H9 (cell line): ENCODE data around the gene LRRC8C. TPM values are rescaled to one million over a fixed set of nuclear protein-coding genes. Genes with fewer than 3 reads are reported as not detected.

Experiments
- DNase-seq: peaks from one replicate; pipeline ENCODE4 v3.0.0-alpha.2; 2017
- H2AFZ ChIP-seq: one replicate; pipeline ENCODE4 v1.6.1; 2013; ENCODE audit warnings: mild to moderate bottlenecking, low read length, control low read depth, moderate library complexity
- H2AK5ac ChIP-seq: 2 replicates; pipeline ENCODE4 v1.6.1; 2013; ENCODE audit warnings: low read length, control low read depth, mixed read lengths; ENCODE audit not compliant: insufficient read length
- H2BK120ac ChIP-seq: one replicate; pipeline ENCODE4 v1.6.1; 2013; ENCODE audit warnings: low read depth, mild to moderate bottlenecking, low read length, control low read depth, inconsistent platforms; ENCODE audit not compliant: poor library complexity, severe bottlenecking
- H2BK12ac ChIP-seq: 2 replicates; pipeline ENCODE4 v1.6.1; 2013; ENCODE audit warnings: low read length, control low read depth, mixed read lengths, low read depth; ENCODE audit not compliant: insufficient read length
- H2BK15ac ChIP-seq: 2 replicates; pipeline ENCODE4 v1.6.1; 2013; ENCODE audit warnings: low read depth, low read length, control low read depth
- H2BK20ac ChIP-seq: one replicate; pipeline ENCODE4 v1.6.1; 2013; ENCODE audit warnings: low read depth, mild to moderate bottlenecking, low read length, control low read depth, inconsistent platforms; ENCODE audit not compliant: poor library complexity, severe bottlenecking
- H2BK5ac ChIP-seq: 2 replicates; pipeline ENCODE4 v1.6.1; 2013; ENCODE audit warnings: low read length, control low read depth, mixed read lengths; ENCODE audit not compliant: insufficient read length
- H3K14ac ChIP-seq: 2 replicates; pipeline ENCODE4 v1.6.1; 2013; ENCODE audit warnings: low read length, control low read depth; ENCODE audit not compliant: insufficient read depth
- H3K18ac ChIP-seq: 2 replicates; pipeline ENCODE4 v1.6.1; 2013; ENCODE audit warnings: low read depth, mild to moderate bottlenecking, mixed read lengths, low read length, control low read depth; ENCODE audit not compliant: insufficient read length
- H3K23ac ChIP-seq: 2 replicates; pipeline ENCODE4 v1.6.1; 2013; ENCODE audit warnings: low read length, control low read depth, mixed read lengths, low read depth; ENCODE audit not compliant: insufficient read length
- H3K23me2 ChIP-seq: 2 replicates; pipeline ENCODE4 v1.6.1; 2013; ENCODE audit warnings: low read depth, mild to moderate bottlenecking, mixed read lengths, low read length, control low read depth; ENCODE audit not compliant: insufficient read length, poor library complexity, severe bottlenecking
- H3K27ac ChIP-seq: 2 replicates; pipeline ENCODE4 v1.5.1; 2013; ENCODE audit warnings: low read length, control low read depth, mixed read lengths, low read depth; ENCODE audit not compliant: insufficient read length
- H3K27me3 ChIP-seq: 2 replicates; pipeline ENCODE4 v1.6.1; 2013; ENCODE audit warnings: low read length, control low read depth, inconsistent platforms; ENCODE audit not compliant: insufficient read depth
- H3K4ac ChIP-seq: 2 replicates; pipeline ENCODE4 v1.6.1; 2013; ENCODE audit warnings: low read depth, mild to moderate bottlenecking, control low read depth, inconsistent platforms, low read length, moderate library complexity
- H3K4me1 ChIP-seq: 2 replicates; pipeline ENCODE4 v1.6.1; 2013; ENCODE audit warnings: low read length, control low read depth, inconsistent platforms; ENCODE audit not compliant: insufficient read depth
- H3K4me2 ChIP-seq: 2 replicates; pipeline ENCODE4 v1.6.1; 2013; ENCODE audit warnings: low read length, control low read depth, mixed read lengths; ENCODE audit not compliant: insufficient read length, insufficient read depth
- H3K56ac ChIP-seq: 2 replicates; pipeline ENCODE4 v1.6.1; 2013; ENCODE audit warnings: low read depth, mild to moderate bottlenecking, mixed read lengths, low read length, control low read depth; ENCODE audit not compliant: insufficient read length
- H3K79me1 ChIP-seq: 2 replicates; pipeline ENCODE4 v1.6.1; 2013; ENCODE audit warnings: low read depth, mild to moderate bottlenecking, moderate library complexity, low read length, control low read depth, inconsistent platforms; ENCODE audit not compliant: insufficient read depth, poor library complexity, severe bottlenecking
- H3K79me2 ChIP-seq: 2 replicates; pipeline ENCODE4 v1.6.1; 2013; ENCODE audit warnings: low read length, control low read depth, inconsistent platforms; ENCODE audit not compliant: insufficient read depth
- H3K9ac ChIP-seq: 2 replicates; pipeline ENCODE4 v1.6.1; 2013; ENCODE audit warnings: low read length, control low read depth, mixed read lengths; ENCODE audit not compliant: insufficient read length; ENCODE audit errors: extremely low read depth
- H3K9me3 ChIP-seq: one replicate; pipeline ENCODE4 v1.6.1; 2013; ENCODE audit warnings: low read depth, low read length, inconsistent platforms; ENCODE audit not compliant: control insufficient read depth
- H3T11ph ChIP-seq: one replicate; pipeline ENCODE4 v1.6.1; 2013; ENCODE audit warnings: mild to moderate bottlenecking, low read length, control low read depth, inconsistent platforms
- H4K20me1 ChIP-seq: one replicate; pipeline ENCODE4 v1.6.1; 2013; ENCODE audit not compliant: control insufficient read depth, insufficient read length, insufficient read depth
- H4K5ac ChIP-seq: 2 replicates; pipeline ENCODE4 v1.6.1; 2013; ENCODE audit warnings: low read depth, mild to moderate bottlenecking, mixed read lengths, low read length, control low read depth; ENCODE audit not compliant: insufficient read length
- H4K8ac ChIP-seq: replicated peaks from 2 replicates; pipeline ENCODE4 v1.6.1; 2013; ENCODE audit warnings: low read length, control low read depth, mixed read lengths, low read depth; ENCODE audit not compliant: insufficient read length
- H4K91ac ChIP-seq: 2 replicates; pipeline ENCODE4 v1.6.1; 2013; ENCODE audit warnings: low read depth, mild to moderate bottlenecking, moderate library complexity, mixed read lengths, low read length, control low read depth; ENCODE audit not compliant: insufficient read length
- H3K27ac Mint-ChIP-seq, 3 experiments: 2 replicates in 2 of 3; 3 replicates in 1 of 3; pipeline ENCODE4 v1.8.0; 2020 to 2021; ENCODE audit warnings: mixed read lengths in 3 of 3, mild to moderate bottlenecking in 1 of 3, moderate library complexity in 1 of 3
- H3K27me3 Mint-ChIP-seq: 2 replicates; pipeline ENCODE4 v1.8.0; 2021; ENCODE audit warnings: low read depth, mild to moderate bottlenecking, moderate library complexity, mixed read lengths
- H3K36me3 Mint-ChIP-seq, 3 experiments: 2 replicates in 2 of 3; 3 replicates in 1 of 3; pipeline ENCODE4 v1.8.0; 2020 to 2021; ENCODE audit warnings: low read depth in 3 of 3, mixed read lengths in 3 of 3; ENCODE audit not compliant: insufficient read depth in 1 of 3
- H3K4me1 Mint-ChIP-seq, 2 experiments: 2 replicates each; pipeline ENCODE4 v1.8.0; 2020; ENCODE audit warnings: mixed read lengths in 2 of 2
- H3K4me3 Mint-ChIP-seq, 2 experiments: 2 replicates in 1 of 2; 3 replicates in 1 of 2; pipeline ENCODE4 v1.8.0; 2020 to 2021; ENCODE audit warnings: mild to moderate bottlenecking in 2 of 2, mixed read lengths in 2 of 2, moderate library complexity in 1 of 2
- H3K9me3 Mint-ChIP-seq, 2 experiments: 2 replicates in 1 of 2; 3 replicates in 1 of 2; pipeline ENCODE4 v1.8.0; 2020; ENCODE audit warnings: mild to moderate bottlenecking in 2 of 2, mixed read lengths in 2 of 2, moderate library complexity in 1 of 2
- CTCF ChIP-seq: fragments of 200-600 bp; sonication (generic); conservative IDR thresholded peaks from 3 replicates; pipeline ENCODE4 v1.8.0; 2021; ENCODE audit warnings: antibody characterized with exemption, mild to moderate bottlenecking
- WGBS: extraction: QIAGEN DNeasy Blood & Tissue Kit; methylation state at CpG from one replicate; pipeline ENCODE4 v1.1.7; 2013; ENCODE audit warnings: missing lambda C conversion rate, low lambda C conversion rate, mixed read lengths; ENCODE audit not compliant: insufficient read length; ENCODE audit errors: extremely low coverage; 5-methylcytosine and 5-hydroxymethylcytosine counted together
- total RNA-seq: library from RNA; stranded (reverse); gene quantifications from 2 replicates; pipeline ENCODE4 v1.2.1, GENCODE V29; 2021

The LRRC8C gene
- total RNA-seq, 1 experiment from 2014 or later = 1.9 TPM

GRCh38 chr1:89633248-89633799 lies 404 bp downstream of the LRRC8C start:
- Histone ChIP-seq H2BK15ac (no peak overlapping the region), H3K56ac (no peak overlapping the region), H2BK5ac (no peak overlapping the region), H3K23ac (no peak overlapping the region), H2BK120ac (no peak overlapping the region), H3K27ac (no peak overlapping the region), H3K9me3 (no peaks in the 10 kb centered on the region), H4K8ac (no peak overlapping the region), H4K91ac (no peak overlapping the region), H3K79me1 (no peaks in the 10 kb centered on the region), H3K79me2 (no peaks in the 10 kb centered on the region), H3T11ph (no peak overlapping the region), H3K27me3 (peaks cover 5% of the 10 kb centered on the region; the same call in 1 of the 2 replicates), H3K23me2 (peaks cover 22% of the 10 kb centered on the region), H3K14ac (peak overlapping the region; percentile 83), H2AK5ac (no peak overlapping the region), H3K9ac (no peak overlapping the region), H3K18ac (peak overlapping the region; percentile 46), H4K20me1 (no peaks in the 10 kb centered on the region), H3K4me1 (no peaks in the 10 kb centered on the region), H2BK12ac (no peak overlapping the region), H2AFZ (no peak overlapping the region), H3K4ac (no peak overlapping the region), H2BK20ac (no peak overlapping the region), H4K5ac (no peak overlapping the region), H3K4me2 (peak overlapping the region; percentile 82)
- H3K36me3 Mint-ChIP-seq = no peaks in the 10 kb centered on the region
- DNase-seq = peak; percentile 55
- H3K4me3 Mint-ChIP-seq = peak overlapping the region; percentile 83 to 88
- H3K9me3 Mint-ChIP-seq = no peaks in the 10 kb centered on the region
- H3K27me3 Mint-ChIP-seq = peaks cover 41% of the 10 kb centered on the region
- TF ChIP-seq CTCF = no peak
- no CpG with 5 or more reads among the region's 57 CpGs for WGBS
- peak overlapping the region in 1 of 3 experiments; percentile 57; a peak in 1 of 7 replicates for H3K27ac Mint-ChIP-seq
- peaks cover 20 to 23% of the 10 kb centered on the region in 2 experiments for H3K4me1 Mint-ChIP-seq
